Vagina (tissue), 2 donors: ENCODE results near the gene LTBP4. TPM values are rescaled to one million over a fixed set of nuclear protein-coding genes. Genes with fewer than 3 reads are reported as not detected.
A peak's percentile ranks its signal among the peaks of the same experiment; 100 is the strongest.

Experiments
- DNase-seq, 2 donors: peaks; one replicate each; pipeline ENCODE4 v3.0.0-alpha.2; 2017; ENCODE audit errors: extremely low spot score in 2 of 2
- H3K27ac ChIP-seq: fragments of 200-600 bp; sonication (generic); one replicate; pipeline ENCODE4 v1.5.1; 2019
- H3K27me3 ChIP-seq: fragments of 200-600 bp; sonication (generic); one replicate; pipeline ENCODE4 v1.5.1; 2019
- H3K36me3 ChIP-seq, 2 donors: fragments of 200-600 bp; sonication (generic); one replicate each; pipeline ENCODE4 v1.5.1; 2017 to 2019
- H3K4me1 ChIP-seq: fragments of 200-600 bp; sonication (generic); one replicate; pipeline ENCODE4 v1.5.1; 2019
- H3K4me3 ChIP-seq, 2 donors: fragments of 200-600 bp; sonication (generic); 1 replicate in 1 of 2; 2 replicates in 1 of 2; pipeline ENCODE4 v1.5.1; 2016 to 2019
- H3K9me3 ChIP-seq: fragments of 200-600 bp; sonication (generic); one replicate; pipeline ENCODE4 v1.5.1; 2019
- POLR2A ChIP-seq, 2 donors: fragments of 450-650 bp; IDR thresholded peaks; one replicate each; pipeline ENCODE4 v1.6.1; 2017; ENCODE audit warnings: antibody characterized with exemption in 2 of 2, mild to moderate bottlenecking in 2 of 2, moderate library complexity in 2 of 2
- POLR2AphosphoS5 ChIP-seq, 2 donors: sonication (generic); formaldehyde crosslinking; IDR thresholded peaks; one replicate each; pipeline ENCODE4 v1.9.0; 2017; ENCODE audit warnings: antibody characterized with exemption in 2 of 2, mild to moderate bottlenecking in 2 of 2, low read depth in 1 of 2; ENCODE audit not compliant: insufficient read depth in 1 of 2
- intact Hi-C: fragments of 100-400 bp; cut with DNase I; formaldehyde crosslinking; loops from one replicate; pipeline ENCODE4 v1.15.1; 2023
- total RNA-seq: library from RNA; depleted of rRNA; stranded (reverse); fragments of >200 nt; gene quantifications from one replicate; pipeline ENCODE4 v1.2.3, GENCODE V29; 2016
- TF ChIP-seq, protein P1 (sequence below), 3 experiments: fragments of 450-650 bp in 2 of 3; fragments of 200-600 bp in 1 of 3; sonication (generic) in 1 of 3; IDR thresholded peaks; one replicate each; pipeline ENCODE4 v1.5.1; 2017 to 2019; ENCODE audit warnings: antibody characterized with exemption in 3 of 3, mild to moderate bottlenecking in 2 of 3, moderate library complexity in 2 of 3

Gene LTBP4
- total RNA-seq, 1 donor from 2014 or later, result 983 TPM

GRCh38 chr19:40625406-40626120 lies 24.4 kb downstream of the LTBP4 start:
- Histone ChIP-seq H3K27ac (no peak overlapping the region), H3K4me3 (no peak overlapping the region), H3K9me3 (no peaks in the 10 kb centered on the region), H3K4me1 (peaks cover 4% of the 10 kb centered on the region), H3K36me3 (peaks cover 0 to 78% of the 10 kb centered on the region in 2 donors), H3K27me3 (no peaks in the 10 kb centered on the region)
- DNase-seq, result no peak
- intact Hi-C loops, result no loop called here
- TF ChIP-seq, protein P1, sequence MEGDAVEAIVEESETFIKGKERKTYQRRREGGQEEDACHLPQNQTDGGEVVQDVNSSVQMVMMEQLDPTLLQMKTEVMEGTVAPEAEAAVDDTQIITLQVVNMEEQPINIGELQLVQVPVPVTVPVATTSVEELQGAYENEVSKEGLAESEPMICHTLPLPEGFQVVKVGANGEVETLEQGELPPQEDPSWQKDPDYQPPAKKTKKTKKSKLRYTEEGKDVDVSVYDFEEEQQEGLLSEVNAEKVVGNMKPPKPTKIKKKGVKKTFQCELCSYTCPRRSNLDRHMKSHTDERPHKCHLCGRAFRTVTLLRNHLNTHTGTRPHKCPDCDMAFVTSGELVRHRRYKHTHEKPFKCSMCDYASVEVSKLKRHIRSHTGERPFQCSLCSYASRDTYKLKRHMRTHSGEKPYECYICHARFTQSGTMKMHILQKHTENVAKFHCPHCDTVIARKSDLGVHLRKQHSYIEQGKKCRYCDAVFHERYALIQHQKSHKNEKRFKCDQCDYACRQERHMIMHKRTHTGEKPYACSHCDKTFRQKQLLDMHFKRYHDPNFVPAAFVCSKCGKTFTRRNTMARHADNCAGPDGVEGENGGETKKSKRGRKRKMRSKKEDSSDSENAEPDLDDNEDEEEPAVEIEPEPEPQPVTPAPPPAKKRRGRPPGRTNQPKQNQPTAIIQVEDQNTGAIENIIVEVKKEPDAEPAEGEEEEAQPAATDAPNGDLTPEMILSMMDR (IDR thresholded peaks at IDR 0.05), result no peak
- TF ChIP-seq POLR2A (IDR thresholded peaks at IDR 0.05) (no peak), POLR2AphosphoS5 (IDR thresholded peaks at IDR 0.05; ENCODE audit: insufficient read depth in 1 of 2, low read depth in 1 of 2) (no peak)

GRCh38 chr19:40626918-40627317 lies 25.7 kb downstream of the LTBP4 start:
- intact Hi-C loops, result no loop called here
- DNase-seq, result no peak

GRCh38 chr19:40627486-40628279 lies 26.5 kb downstream of the LTBP4 start:
- TF ChIP-seq, protein P1 (IDR thresholded peaks at IDR 0.05), result no peak
- TF ChIP-seq POLR2AphosphoS5 (IDR thresholded peaks at IDR 0.05; ENCODE audit: insufficient read depth in 1 of 2, low read depth in 1 of 2), result no peak
- TF ChIP-seq POLR2A (IDR thresholded peaks at IDR 0.05), result no peak
- intact Hi-C loops, result no loop called here
- H3K4me3 ChIP-seq, result no peak overlapping the region
- peaks cover 0 to 57% of the 10 kb centered on the region in 2 donors for H3K36me3 ChIP-seq
- no peak for DNase-seq
- H3K9me3 ChIP-seq, result no peaks in the 10 kb centered on the region
- H3K27me3 ChIP-seq, result no peaks in the 10 kb centered on the region
- no peak overlapping the region for H3K27ac ChIP-seq
- peaks cover 4% of the 10 kb centered on the region for H3K4me1 ChIP-seq

More at GRCh38 chr19:40626918-40627317, 25.7 kb downstream of the LTBP4 start:
- Histone ChIP-seq H3K4me1 (peaks cover 4% of the 10 kb centered on the region), H3K27ac (no peak overlapping the region), H3K9me3 (no peaks in the 10 kb centered on the region), H3K27me3 (no peaks in the 10 kb centered on the region), H3K4me3 (no peak overlapping the region), H3K36me3 (peaks cover 0 to 65% of the 10 kb centered on the region in 2 donors)
- TF ChIP-seq, protein P1 (IDR thresholded peaks at IDR 0.05), result no peak
- TF ChIP-seq POLR2A (IDR thresholded peaks at IDR 0.05) (no peak), POLR2AphosphoS5 (IDR thresholded peaks at IDR 0.05; ENCODE audit: insufficient read depth in 1 of 2, low read depth in 1 of 2) (peak in 1 of 2 donors; percentile 1)

GRCh38 chr19:40629346-40629745 lies 28.2 kb downstream of the LTBP4 start:
- Histone ChIP-seq H3K27me3 (no peaks in the 10 kb centered on the region), H3K4me1 (peaks cover 6% of the 10 kb centered on the region), H3K4me3 (no peak overlapping the region), H3K27ac (no peak overlapping the region), H3K36me3 (peaks cover 0 to 46% of the 10 kb centered on the region in 2 donors), H3K9me3 (no peaks in the 10 kb centered on the region)
- DNase-seq, result no peak
- TF ChIP-seq, protein P1 (IDR thresholded peaks at IDR 0.05), result no peak
- no peak for TF ChIP-seq POLR2AphosphoS5 (IDR thresholded peaks at IDR 0.05; ENCODE audit: insufficient read depth in 1 of 2, low read depth in 1 of 2)
- TF ChIP-seq POLR2A (IDR thresholded peaks at IDR 0.05), result no peak
- intact Hi-C loops, result no loop called here
